Ectodermal cell (in vitro differentiated cells): Measurements from ENCODE around the gene TFAP2A.
A peak's percentile ranks its signal among the peaks of the same experiment; 100 is the strongest.

Experiments used
- H3K27ac ChIP-seq: 2 replicates; pipeline ENCODE4 v1.7.0; 2013; ENCODE audit warnings: mild to moderate bottlenecking, low read depth, low read length; ENCODE audit not compliant: insufficient read depth, poor library complexity, severe bottlenecking
- H3K27me3 ChIP-seq: 2 replicates; pipeline ENCODE4 v1.7.0; 2013; ENCODE audit warnings: mild to moderate bottlenecking, low read length; ENCODE audit not compliant: insufficient read depth, control insufficient read depth, poor library complexity, severe bottlenecking
- H3K36me3 ChIP-seq: one replicate; pipeline ENCODE4 v1.7.0; 2013; ENCODE audit warnings: low read length; ENCODE audit not compliant: control insufficient read depth, insufficient read depth
- H3K4me1 ChIP-seq: one replicate; pipeline ENCODE4 v1.7.0; 2013; ENCODE audit warnings: low read length; ENCODE audit not compliant: control insufficient read depth, insufficient read depth
- H3K4me3 ChIP-seq: 2 replicates; pipeline ENCODE4 v1.7.0; 2013; ENCODE audit warnings: low read depth, low read length, control low read depth; ENCODE audit not compliant: insufficient read depth
- H3K9me3 ChIP-seq: 2 replicates; pipeline ENCODE4 v1.7.0; 2013; ENCODE audit warnings: mild to moderate bottlenecking, low read length, moderate library complexity; ENCODE audit not compliant: control insufficient read depth
- WGBS, 2 experiments: methylation state at CpG; one replicate each; pipeline ENCODE4 v1.1.7; 2013; ENCODE audit warnings: missing lambda C conversion rate in 2 of 2; 5-methylcytosine and 5-hydroxymethylcytosine counted together

TFAP2A gene

DNA sequence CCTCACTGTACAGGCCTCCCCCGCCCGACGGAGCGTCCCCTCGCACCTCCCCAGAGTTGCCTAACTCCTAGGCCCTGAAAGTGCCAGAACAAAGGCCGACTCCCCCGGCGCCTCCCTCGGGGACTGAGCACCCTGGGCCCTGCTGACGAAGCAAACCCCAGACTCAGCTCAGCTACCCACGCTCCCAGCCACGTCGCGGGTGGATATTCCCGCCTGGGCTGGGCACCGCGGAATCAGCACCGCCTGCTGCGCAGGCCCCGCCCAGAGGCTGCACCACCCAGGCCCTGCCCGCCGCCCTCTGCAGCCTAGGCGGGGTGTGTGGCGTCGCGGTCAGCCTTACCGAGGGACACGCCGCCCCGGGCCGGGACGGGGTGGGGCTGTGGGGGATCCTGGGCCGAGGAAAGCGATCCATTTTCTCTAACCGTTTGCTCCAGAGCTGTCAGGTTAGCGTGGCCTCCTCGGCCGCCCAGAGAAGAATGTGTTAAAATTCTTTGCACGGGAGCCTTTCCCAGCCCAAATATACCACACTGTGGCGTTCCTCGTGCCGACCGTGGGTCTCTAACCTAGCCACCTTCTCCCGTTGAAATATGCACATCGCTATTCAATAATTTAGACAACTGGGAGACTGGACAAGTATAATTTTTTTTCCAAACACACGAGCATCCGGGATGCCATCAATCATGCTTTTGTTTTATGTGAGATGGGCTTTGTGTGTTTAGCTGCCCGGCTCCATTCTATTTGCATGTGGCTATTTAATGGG, 31.4 kb downstream of the TFAP2A start:
- H3K36me3 ChIP-seq: no peaks in the 10 kb centered on the region
- peaks cover 30% of the 10 kb centered on the region for H3K4me1 ChIP-seq
- H3K9me3 ChIP-seq: no peaks in the 10 kb centered on the region
- peak overlapping the region; percentile 18 for H3K4me3 ChIP-seq
- WGBS, 2 experiments: 1% methylated on average over 48 of the region's 48 CpGs
- H3K27ac ChIP-seq: no peak overlapping the region
- peaks cover 87% of the 10 kb centered on the region for H3K27me3 ChIP-seq

DNA sequence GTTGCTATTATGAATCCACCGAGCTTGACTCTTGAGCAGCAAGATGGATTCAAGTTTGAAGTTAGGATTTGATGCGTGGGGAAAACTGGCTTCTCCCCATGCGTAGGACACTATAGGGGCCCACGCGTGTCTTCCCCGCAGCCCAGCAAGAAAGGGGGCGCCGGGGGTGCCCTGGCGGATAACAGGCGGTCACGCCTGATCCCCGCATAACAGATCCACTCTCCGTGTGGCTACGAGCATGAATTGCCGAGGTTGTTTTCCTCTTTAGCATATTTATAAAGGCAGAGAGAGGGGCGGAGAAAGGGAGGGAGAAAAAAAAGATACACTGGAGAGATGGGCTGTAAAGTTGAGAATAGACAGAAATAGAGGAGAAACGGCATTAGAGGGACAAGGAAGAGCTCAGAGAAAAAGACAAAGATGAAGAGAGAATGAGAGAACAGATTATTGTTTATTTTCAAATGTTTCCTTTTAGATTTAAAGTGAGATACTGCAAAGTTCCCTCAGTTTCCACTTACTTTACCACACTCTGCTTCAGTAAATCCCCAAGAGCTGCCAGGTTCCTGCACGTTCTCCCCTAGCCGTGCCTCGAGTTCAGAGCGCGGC, 32.0 kb downstream of the TFAP2A start:
- H3K27me3 ChIP-seq: peaks cover 80% of the 10 kb centered on the region
- no peaks in the 10 kb centered on the region for H3K36me3 ChIP-seq
- H3K4me3 ChIP-seq: no peak overlapping the region
- peaks cover 30% of the 10 kb centered on the region for H3K4me1 ChIP-seq
- H3K9me3 ChIP-seq: no peaks in the 10 kb centered on the region
- 3 to 4% methylated on average over 22 of the region's 22 CpGs for WGBS, 2 experiments
- H3K27ac ChIP-seq: no peak overlapping the region

DNA sequence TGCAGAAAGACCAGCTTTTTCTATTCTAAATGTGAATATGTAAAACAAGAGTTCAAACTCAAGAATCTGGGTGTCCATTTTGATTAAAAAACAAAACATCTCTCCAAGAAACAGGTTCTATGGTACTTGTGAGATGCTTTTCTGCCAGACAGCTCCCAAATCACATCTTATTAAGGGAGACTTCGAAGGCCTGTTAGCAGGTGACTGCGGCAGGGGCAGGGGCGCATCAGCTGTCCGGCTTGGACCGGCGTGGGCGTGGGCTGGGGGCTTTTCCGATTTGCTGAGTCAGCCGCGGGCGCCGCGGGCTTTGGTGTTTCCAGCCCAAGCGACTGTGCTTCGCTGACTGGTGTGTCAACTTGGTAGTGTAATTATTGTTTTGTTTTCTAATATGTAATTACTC, 32.6 kb downstream of the TFAP2A start:
- H3K9me3 ChIP-seq: no peaks in the 10 kb centered on the region
- H3K4me3 ChIP-seq: no peak overlapping the region
- H3K27ac ChIP-seq: no peak overlapping the region
- 4 to 8% methylated on average over 15 of the region's 15 CpGs for WGBS, 2 experiments
- peaks cover 75% of the 10 kb centered on the region for H3K27me3 ChIP-seq
- H3K4me1 ChIP-seq: peaks cover 26% of the 10 kb centered on the region
- H3K36me3 ChIP-seq: no peaks in the 10 kb centered on the region

- H3K36me3 ChIP-seq: no peaks in the 10 kb centered on the region
- 3% methylated on average over 26 of the region's 26 CpGs for WGBS, 2 experiments
- H3K4me1 ChIP-seq: peaks cover 26% of the 10 kb centered on the region
- H3K4me3 ChIP-seq: no peak overlapping the region
- H3K27me3 ChIP-seq: peaks cover 70% of the 10 kb centered on the region
- H3K9me3 ChIP-seq: no peaks in the 10 kb centered on the region
- H3K27ac ChIP-seq: no peak overlapping the region
Observed at GRCh38 chr6:10381830-10382208, 33.1 kb downstream of the TFAP2A start.

- Histone ChIP-seq H3K9me3 (no peaks in the 10 kb centered on the region), H3K36me3 (no peaks in the 10 kb centered on the region), H3K4me3 (no peak overlapping the region), H3K4me1 (peaks cover 23% of the 10 kb centered on the region), H3K27me3 (peaks cover 64% of the 10 kb centered on the region), H3K27ac (no peak overlapping the region)
- WGBS, 2 experiments: 1 to 2% methylated on average over 34 of the region's 34 CpGs
Observed at GRCh38 chr6:10381133-10381829, 33.6 kb downstream of the TFAP2A start.

- Histone ChIP-seq H3K27me3 (peaks cover 10% of the 10 kb centered on the region), H3K36me3 (no peaks in the 10 kb centered on the region), H3K27ac (no peak overlapping the region), H3K4me3 (no peak overlapping the region), H3K4me1 (no peaks in the 10 kb centered on the region), H3K9me3 (no peaks in the 10 kb centered on the region)
- WGBS, 2 experiments: 81 to 83% methylated on average over 4 of the region's 4 CpGs
Observed at GRCh38 chr6:10375391-10375969, 39.4 kb downstream of the TFAP2A start.

DNA sequence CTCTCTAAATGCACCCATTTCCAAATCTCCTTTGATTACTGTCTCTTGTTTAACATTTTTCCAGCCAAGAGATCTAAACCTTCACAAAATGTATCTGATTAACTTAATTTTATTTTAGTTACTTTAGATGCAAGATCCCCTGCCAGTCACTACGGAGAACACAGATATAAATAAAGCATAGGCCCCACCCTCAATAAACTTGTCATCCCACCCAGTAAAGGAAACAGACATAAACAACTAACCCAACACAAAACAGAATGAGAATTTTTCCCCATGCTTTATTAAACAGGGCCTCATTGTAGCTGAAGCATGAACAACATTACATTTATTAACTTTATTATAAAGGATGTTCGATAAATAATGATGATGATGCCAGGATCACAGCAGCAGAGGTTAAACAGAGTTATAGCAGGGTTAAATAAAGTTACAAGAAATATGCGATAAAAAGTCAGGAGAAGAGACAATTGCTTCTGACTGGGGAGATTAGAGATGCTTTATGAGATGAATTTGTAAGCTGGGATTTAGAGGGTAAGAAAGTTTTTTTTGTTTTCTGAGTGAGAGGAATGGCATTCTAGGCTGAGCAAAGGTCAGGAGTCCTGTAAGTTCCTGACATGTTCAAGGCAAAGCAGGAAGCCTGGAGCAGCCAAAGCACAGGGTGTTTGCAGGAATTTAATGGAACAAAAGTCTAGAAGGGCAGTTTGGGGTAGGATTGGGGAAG, 41.1 kb downstream of the TFAP2A start:
- H3K9me3 ChIP-seq: no peaks in the 10 kb centered on the region
- peaks cover 3% of the 10 kb centered on the region for H3K27me3 ChIP-seq
- WGBS, 2 experiments: 83 to 92% methylated on average over 3 of the region's 3 CpGs
- no peaks in the 10 kb centered on the region for H3K36me3 ChIP-seq
- no peaks in the 10 kb centered on the region for H3K4me1 ChIP-seq
- no peak overlapping the region for H3K27ac ChIP-seq
- H3K4me3 ChIP-seq: no peak overlapping the region

DNA sequence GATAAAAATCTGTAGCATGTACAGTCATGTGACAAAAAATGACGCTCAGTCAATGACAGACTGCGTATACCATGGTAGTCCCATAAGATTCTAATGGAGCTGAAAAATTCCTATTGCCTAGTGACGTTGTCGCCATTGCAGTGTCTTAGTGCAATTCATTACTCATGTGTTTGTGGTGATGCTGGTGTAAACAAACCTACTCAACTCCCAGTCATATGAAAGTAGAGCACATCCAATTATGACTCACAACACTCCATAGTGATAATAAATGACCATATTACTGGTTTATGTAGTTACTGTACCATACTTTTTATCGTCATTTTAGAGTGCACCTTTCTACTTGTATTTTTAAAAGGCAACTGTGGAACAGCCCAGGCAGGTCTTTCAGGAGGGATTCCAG, 45.0 kb downstream of the TFAP2A start:
- no peak overlapping the region for H3K27ac ChIP-seq
- 91 to 95% methylated on average over 5 of the region's 5 CpGs for WGBS, 2 experiments
- no peaks in the 10 kb centered on the region for H3K9me3 ChIP-seq

DNA sequence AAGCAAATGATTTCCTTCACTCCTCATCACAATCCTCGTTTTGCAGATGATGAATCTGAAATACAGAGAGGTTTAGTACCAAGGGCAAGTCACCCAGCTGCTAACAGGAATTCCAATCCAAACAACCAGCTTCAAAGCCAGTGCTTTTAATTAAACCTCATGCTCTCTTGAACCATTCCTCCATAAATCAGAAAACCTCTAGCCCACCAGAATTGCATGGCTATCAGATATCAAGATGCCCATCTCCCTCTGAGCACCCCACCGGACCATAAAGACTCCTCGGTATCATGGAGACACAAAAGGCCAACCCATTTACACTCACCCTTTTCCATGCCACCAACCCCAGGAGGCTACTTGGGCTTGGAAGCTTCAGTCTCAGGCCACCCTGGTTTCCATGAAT, 46.0 kb downstream of the TFAP2A start:
- H3K36me3 ChIP-seq: no peaks in the 10 kb centered on the region
- H3K4me1 ChIP-seq: no peaks in the 10 kb centered on the region
- H3K27ac ChIP-seq: no peak overlapping the region
- no peaks in the 10 kb centered on the region for H3K9me3 ChIP-seq
- no peak overlapping the region for H3K4me3 ChIP-seq
- H3K27me3 ChIP-seq: no peaks in the 10 kb centered on the region
- 93 to 95% methylated on average over 3 of the region's 3 CpGs for WGBS, 2 experiments

More for the DNA sequence above, 45.0 kb downstream of the TFAP2A start:
- Histone ChIP-seq H3K4me3 (no peak overlapping the region), H3K4me1 (no peaks in the 10 kb centered on the region), H3K27me3 (peaks cover 2% of the 10 kb centered on the region), H3K36me3 (no peaks in the 10 kb centered on the region)
